Embryonic facial prominence (tissue), 1 donor: ENCODE data around the gene KMT5B.

ENCODE experiments used
- DNase-seq: peaks from one replicate; pipeline ENCODE4 v3.0.0-alpha.2; 2016; ENCODE audit errors: extremely low spot score

The KMT5B gene

GRCh38 chr11:68186061-68186460 lies 27.0 kb downstream of the KMT5B start:
- DNase-seq = no peak

- DNase-seq = no peak
Measured at GRCh38 chr11:68181719-68182451, 31.2 kb downstream of the KMT5B start.

GRCh38 chr11:68179847-68180246 lies 33.2 kb downstream of the KMT5B start:
- DNase-seq = no peak

- DNase-seq = no peak
Measured at GRCh38 chr11:68177877-68178276, 35.2 kb downstream of the KMT5B start.

GRCh38 chr11:68173926-68174325 lies 39.2 kb downstream of the KMT5B start:
- DNase-seq = no peak

- no peak for DNase-seq
Measured at GRCh38 chr11:68169442-68169841, 43.7 kb downstream of the KMT5B start.

GRCh38 chr11:68168694-68169093 lies 44.4 kb downstream of the KMT5B start:
- no peak for DNase-seq

- DNase-seq = no peak
Measured at GRCh38 chr11:68167474-68167873, 45.6 kb downstream of the KMT5B start.

- DNase-seq = no peak
Measured at GRCh38 chr11:68166969-68167368, 46.1 kb downstream of the KMT5B start.

GRCh38 chr11:68165601-68166000 lies 47.5 kb downstream of the KMT5B start:
- DNase-seq = no peak

- no peak for DNase-seq
Measured at GRCh38 chr11:68164437-68164836, 48.7 kb downstream of the KMT5B start.

GRCh38 chr11:68163691-68164090 lies 49.4 kb downstream of the KMT5B start:
- no peak for DNase-seq

- no peak for DNase-seq
Measured at GRCh38 chr11:68160100-68160695, 52.9 kb downstream of the KMT5B start.

GRCh38 chr11:68159665-68160064 lies 53.4 kb downstream of the KMT5B start:
- no peak for DNase-seq

- no peak for DNase-seq
Measured at GRCh38 chr11:68159161-68159560, 53.9 kb downstream of the KMT5B start.

GRCh38 chr11:68158580-68158979 lies 54.5 kb downstream of the KMT5B start:
- no peak for DNase-seq

GRCh38 chr11:68153742-68154141 lies 59.4 kb downstream of the KMT5B start:
- no peak for DNase-seq

GRCh38 chr11:68150037-68150436 lies 63.1 kb downstream of the KMT5B start:
- DNase-seq = no peak

GRCh38 chr11:68149417-68149816 lies 63.7 kb downstream of the KMT5B start:
- no peak for DNase-seq

- no peak for DNase-seq
Measured at GRCh38 chr11:68148879-68149278, 64.2 kb downstream of the KMT5B start.

GRCh38 chr11:68148071-68148805 lies 64.9 kb downstream of the KMT5B start:
- no peak for DNase-seq

- DNase-seq = no peak
Measured at GRCh38 chr11:68146704-68147474, 66.2 kb downstream of the KMT5B start.
